T-helper 9 cell (primary cell): ENCODE results near the gene CBLN1.
"Not testable (repeated sequence)": the region's sequence is repeated elsewhere in the genome, so short reads cannot be mapped to it uniquely, and the experiment has no call there.

Experiments used
- DNase-seq: peaks from one replicate; pipeline ENCODE4 v3.0.0-alpha.2; 2020

Gene CBLN1

GRCh38 chr16:49277386-49277742 is 4.3 kb downstream of the CBLN1 start:
- DNase-seq = no peak

- DNase-seq = no peak
These were observed 4.8 kb downstream of the CBLN1 start for GRCh38 chr16:49276646-49277385.

GRCh38 chr16:49275870-49276269 is 5.8 kb downstream of the CBLN1 start:
- no peak for DNase-seq

- no peak for DNase-seq
These were observed 6.4 kb downstream of the CBLN1 start for GRCh38 chr16:49275050-49275730.

- DNase-seq = no peak
These were observed 7.0 kb downstream of the CBLN1 start for GRCh38 chr16:49274591-49274990.

GRCh38 chr16:49273771-49274170 is 7.9 kb downstream of the CBLN1 start:
- no peak for DNase-seq

GRCh38 chr16:49271363-49271762 is 10.3 kb downstream of the CBLN1 start:
- no peak for DNase-seq

GRCh38 chr16:49269201-49269600 is 12.4 kb downstream of the CBLN1 start:
- no peak for DNase-seq

- no peak for DNase-seq
These were observed 13.0 kb downstream of the CBLN1 start for GRCh38 chr16:49268667-49269066.

GRCh38 chr16:49262501-49262900 is 19.1 kb downstream of the CBLN1 start:
- no peak for DNase-seq

GRCh38 chr16:49261930-49262329 is 19.7 kb downstream of the CBLN1 start:
- no peak for DNase-seq

- DNase-seq = no peak
These were observed 20.6 kb downstream of the CBLN1 start for GRCh38 chr16:49260956-49261530.

GRCh38 chr16:49260253-49260652 is 21.4 kb downstream of the CBLN1 start:
- no peak for DNase-seq

GRCh38 chr16:49259330-49259729 is 22.3 kb downstream of the CBLN1 start:
- no peak for DNase-seq

GRCh38 chr16:49250689-49251088 is 30.9 kb downstream of the CBLN1 start:
- DNase-seq = no peak

GRCh38 chr16:49248227-49248626 is 33.4 kb downstream of the CBLN1 start:
- DNase-seq = no peak

GRCh38 chr16:49236216-49236615 is 45.4 kb downstream of the CBLN1 start:
- DNase-seq = no peak

GRCh38 chr16:49228335-49228734 is 53.3 kb downstream of the CBLN1 start:
- DNase-seq = not testable (repeated sequence)
